ENCODE data around the gene CAPNS2.

- TF ChIP-seq CTCF (IDR thresholded peaks at IDR 0.05; ENCODE audit: low read depth, low read length, poor library complexity, severe bottlenecking) (no peak), EZH2phosphoT487 (IDR thresholded peaks at IDR 0.05; ENCODE audit: borderline replicate concordance, low read length) (no peak)
Measured at GRCh38 chr16:55574811-55575210, 8.3 kb downstream of the CAPNS2 start.

All from DOHH2 (cell line).